Endodermal cell (in vitro differentiated cells): ENCODE measurements around the gene LRAT. TPM values are rescaled to one million over a fixed set of nuclear protein-coding genes. Genes with fewer than 3 reads are reported as not detected.

Experiments used
- DNase-seq: peaks from one replicate; pipeline ENCODE4 v3.0.0-alpha.2; 2017
- H3K27ac ChIP-seq: 2 replicates; pipeline ENCODE4 v1.5.1; 2013; ENCODE audit warnings: mild to moderate bottlenecking, low read depth, low read length, moderate library complexity
- H3K27me3 ChIP-seq: 2 replicates; pipeline ENCODE4 v1.6.1; 2013; ENCODE audit warnings: mild to moderate bottlenecking, low read length, moderate library complexity; ENCODE audit not compliant: insufficient read depth, control insufficient read depth, poor library complexity, severe bottlenecking
- H3K36me3 ChIP-seq: 2 replicates; pipeline ENCODE4 v1.7.0; 2013; ENCODE audit warnings: mild to moderate bottlenecking, low read length, moderate library complexity; ENCODE audit not compliant: control insufficient read depth, insufficient read depth
- H3K4me1 ChIP-seq: one replicate; pipeline ENCODE4 v1.7.0; 2013; ENCODE audit warnings: low read length; ENCODE audit not compliant: control insufficient read depth, insufficient read depth
- H3K4me3 ChIP-seq: 2 replicates; pipeline ENCODE4 v1.5.1; 2013; ENCODE audit warnings: mild to moderate bottlenecking, low read length, moderate library complexity
- H3K9ac ChIP-seq: 2 replicates; pipeline ENCODE4 v1.6.1; 2013; ENCODE audit warnings: mild to moderate bottlenecking, low read length, moderate library complexity; ENCODE audit not compliant: poor library complexity, severe bottlenecking; ENCODE audit errors: extremely low read depth
- H3K9me3 ChIP-seq: 2 replicates; pipeline ENCODE4 v1.6.1; 2013; ENCODE audit warnings: mild to moderate bottlenecking, low read length, moderate library complexity; ENCODE audit not compliant: control insufficient read depth
- H3K27ac Mint-ChIP-seq: 2 replicates; pipeline ENCODE4 v1.8.0; 2020; ENCODE audit warnings: mixed read lengths
- H3K27me3 Mint-ChIP-seq: 2 replicates; pipeline ENCODE4 v1.8.0; 2021; ENCODE audit warnings: mild to moderate bottlenecking, mixed read lengths; ENCODE audit not compliant: insufficient read depth
- H3K36me3 Mint-ChIP-seq: 2 replicates; pipeline ENCODE4 v1.8.0; 2020; ENCODE audit warnings: low read depth, mixed read lengths
- H3K4me1 Mint-ChIP-seq: 2 replicates; pipeline ENCODE4 v1.8.0; 2020; ENCODE audit warnings: mixed read lengths
- H3K4me3 Mint-ChIP-seq: 2 replicates; pipeline ENCODE4 v1.8.0; 2020; ENCODE audit warnings: mild to moderate bottlenecking, moderate library complexity, mixed read lengths
- H3K9me3 Mint-ChIP-seq: 2 replicates; pipeline ENCODE4 v1.8.0; 2020; ENCODE audit warnings: mild to moderate bottlenecking, mixed read lengths
- WGBS, 2 experiments: methylation state at CpG; one replicate each; pipeline versions ENCODE4 v1.1.5 to v1.1.7; 2013; ENCODE audit warnings: missing lambda C conversion rate in 2 of 2, mixed read lengths in 1 of 2; ENCODE audit not compliant: insufficient coverage in 1 of 2, insufficient read length in 1 of 2; 5-methylcytosine and 5-hydroxymethylcytosine counted together
- total RNA-seq, 2 donors: library from RNA; stranded (reverse); fragmentation: NEBNext Ultra II Directional in 1 of 2; extraction: Animal tissue kit (Norgen Biotek cat#: 25700) in 1 of 2; gene quantifications; 2 replicates in 1 of 2; 3 replicates in 1 of 2; pipeline ENCODE4 v1.2.1, GENCODE V29; 2021
- TF ChIP-seq, protein P1 (sequence below): fragments of 200-600 bp; sonication (generic); conservative IDR thresholded peaks from 2 replicates; pipeline ENCODE4 v1.5.0; 2021; ENCODE audit warnings: antibody characterized with exemption, mild to moderate bottlenecking

Gene LRAT
- total RNA-seq, 2 donors from 2014 or later = 6.2 to 20.6 TPM

DNA sequence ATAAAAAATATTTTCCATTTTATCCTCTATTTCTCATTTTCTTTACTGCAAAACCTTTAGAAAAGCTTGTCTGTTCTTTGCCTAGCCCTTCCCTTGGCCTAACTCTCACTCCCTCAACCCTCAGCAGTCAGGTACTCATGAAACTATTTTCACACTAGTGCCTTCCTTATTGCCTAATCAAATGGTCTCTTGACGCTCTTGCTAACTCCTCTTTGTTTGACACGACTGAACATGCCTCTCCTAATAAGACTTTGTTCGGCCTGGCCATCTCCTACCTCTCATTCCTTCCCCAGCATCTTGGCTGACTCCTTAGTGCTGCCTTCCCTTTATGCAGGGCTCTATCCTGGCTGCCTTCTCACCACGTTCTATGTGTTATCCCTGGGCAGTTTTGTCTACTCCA is 11.1 kb upstream of the LRAT start:
- peaks cover 20% of the 10 kb centered on the region for H3K4me1 Mint-ChIP-seq
- no peak for DNase-seq
- WGBS, 2 experiments = 91 to 94% methylated on average over 3 to 4 of the region's 4 CpGs

DNA sequence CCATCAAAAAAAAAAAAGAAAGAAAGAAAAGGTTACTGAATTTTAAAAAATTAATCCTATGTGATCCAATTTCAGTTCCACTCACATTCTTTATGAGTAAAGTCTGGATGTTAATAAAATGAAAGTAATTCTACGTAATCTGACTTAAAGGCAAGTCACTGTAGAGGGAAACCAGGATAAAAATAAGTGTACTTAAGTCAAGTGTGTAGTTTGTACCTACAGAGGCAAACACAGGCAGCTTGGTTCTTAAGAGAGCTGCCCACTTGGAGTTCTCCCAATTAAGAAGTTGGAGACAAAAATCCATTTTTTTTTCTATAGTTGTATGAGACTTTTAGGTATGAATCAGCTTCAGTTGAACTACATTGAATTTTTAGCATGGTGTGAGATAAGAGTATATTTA is 7.0 kb upstream of the LRAT start:
- DNase-seq = no peak
- Histone ChIP-seq H3K27ac (no peak overlapping the region), H3K4me3 (no peak overlapping the region), H3K27me3 (peaks cover 15% of the 10 kb centered on the region), H3K9ac (no peak overlapping the region), H3K4me1 (peaks cover 24% of the 10 kb centered on the region), H3K9me3 (no peaks in the 10 kb centered on the region), H3K36me3 (no peaks in the 10 kb centered on the region)
- Mint-ChIP-seq H3K27me3 (peaks cover 18% of the 10 kb centered on the region), H3K27ac (no peak overlapping the region), H3K4me1 (peaks cover 43% of the 10 kb centered on the region), H3K36me3 (no peaks in the 10 kb centered on the region), H3K4me3 (no peak overlapping the region), H3K9me3 (no peaks in the 10 kb centered on the region)
- TF ChIP-seq, protein P1, sequence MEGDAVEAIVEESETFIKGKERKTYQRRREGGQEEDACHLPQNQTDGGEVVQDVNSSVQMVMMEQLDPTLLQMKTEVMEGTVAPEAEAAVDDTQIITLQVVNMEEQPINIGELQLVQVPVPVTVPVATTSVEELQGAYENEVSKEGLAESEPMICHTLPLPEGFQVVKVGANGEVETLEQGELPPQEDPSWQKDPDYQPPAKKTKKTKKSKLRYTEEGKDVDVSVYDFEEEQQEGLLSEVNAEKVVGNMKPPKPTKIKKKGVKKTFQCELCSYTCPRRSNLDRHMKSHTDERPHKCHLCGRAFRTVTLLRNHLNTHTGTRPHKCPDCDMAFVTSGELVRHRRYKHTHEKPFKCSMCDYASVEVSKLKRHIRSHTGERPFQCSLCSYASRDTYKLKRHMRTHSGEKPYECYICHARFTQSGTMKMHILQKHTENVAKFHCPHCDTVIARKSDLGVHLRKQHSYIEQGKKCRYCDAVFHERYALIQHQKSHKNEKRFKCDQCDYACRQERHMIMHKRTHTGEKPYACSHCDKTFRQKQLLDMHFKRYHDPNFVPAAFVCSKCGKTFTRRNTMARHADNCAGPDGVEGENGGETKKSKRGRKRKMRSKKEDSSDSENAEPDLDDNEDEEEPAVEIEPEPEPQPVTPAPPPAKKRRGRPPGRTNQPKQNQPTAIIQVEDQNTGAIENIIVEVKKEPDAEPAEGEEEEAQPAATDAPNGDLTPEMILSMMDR = no peak
- WGBS, 2 experiments = 96 to 100% methylated on average over 1 of the region's 1 CpG

More for the DNA sequence above, 11.1 kb upstream of the LRAT start:
- Mint-ChIP-seq H3K9me3 (no peaks in the 10 kb centered on the region), H3K4me3 (no peak overlapping the region), H3K36me3 (no peaks in the 10 kb centered on the region), H3K27ac (no peak overlapping the region), H3K27me3 (peaks cover 4% of the 10 kb centered on the region)
- Histone ChIP-seq H3K27me3 (no peaks in the 10 kb centered on the region), H3K4me3 (no peak overlapping the region), H3K27ac (no peak overlapping the region), H3K4me1 (peaks cover 3% of the 10 kb centered on the region), H3K9me3 (no peaks in the 10 kb centered on the region), H3K36me3 (no peaks in the 10 kb centered on the region), H3K9ac (no peak overlapping the region)
- TF ChIP-seq, protein P1 = no peak

DNA sequence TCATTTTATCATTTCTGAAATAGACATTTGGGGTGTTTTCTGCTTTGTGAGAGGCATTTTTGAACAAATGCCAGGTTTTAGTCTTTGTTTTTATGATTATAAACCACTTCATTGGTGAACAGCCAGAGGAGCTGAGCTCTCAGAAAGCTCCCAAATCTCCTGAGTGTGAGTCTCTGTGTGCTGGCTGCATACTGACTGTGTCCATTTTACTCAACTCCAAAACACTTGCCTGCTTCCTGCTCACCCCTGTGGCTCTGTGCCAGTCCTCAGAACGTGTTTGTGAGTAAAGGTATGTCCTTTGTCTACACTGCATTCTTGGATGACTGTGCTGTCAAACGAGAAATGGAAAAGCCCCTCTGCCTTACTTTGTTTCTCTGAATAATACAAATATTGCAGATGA is 5.4 kb upstream of the LRAT start:
- H3K9me3 Mint-ChIP-seq = no peaks in the 10 kb centered on the region

More for the DNA sequence above, 5.4 kb upstream of the LRAT start:
- TF ChIP-seq, protein P1 = no peak
- WGBS, 2 experiments = 0 to 25% methylated on average over 1 to 2 of the region's 2 CpGs
- H3K9me3 ChIP-seq = no peaks in the 10 kb centered on the region
- no peak overlapping the region for H3K9ac ChIP-seq
- H3K36me3 ChIP-seq = no peaks in the 10 kb centered on the region
- no peaks in the 10 kb centered on the region for H3K36me3 Mint-ChIP-seq
- peaks cover 29% of the 10 kb centered on the region for H3K27me3 ChIP-seq
- peak overlapping the region; percentile 4 for H3K4me3 ChIP-seq
- H3K4me1 Mint-ChIP-seq = peaks cover 47% of the 10 kb centered on the region
- peak overlapping the region; percentile 26 for H3K27ac Mint-ChIP-seq
- no peak for DNase-seq
- H3K27ac ChIP-seq = no peak overlapping the region
- H3K4me1 ChIP-seq = peaks cover 25% of the 10 kb centered on the region
- H3K27me3 Mint-ChIP-seq = peaks cover 32% of the 10 kb centered on the region
- peak overlapping the region; percentile 7 for H3K4me3 Mint-ChIP-seq
